ENCODE results near the gene TNN. TPM values are rescaled to one million over a fixed set of nuclear protein-coding genes. Genes with fewer than 3 reads are reported as not detected.

TNN gene
- total RNA-seq, 1 donor from 2014 or later, result 0.25 TPM

- H3K4me3 Mint-ChIP-seq (ENCODE audit: unreplicated experiment), result no peak overlapping the region
- no peak overlapping the region for H3K27ac Mint-ChIP-seq (ENCODE audit: unreplicated experiment)
- H3K36me3 Mint-ChIP-seq (ENCODE audit: low read depth), result no peaks in the 10 kb centered on the region
Observed at GRCh38 chr1:175129644-175129996, 62.0 kb downstream of the TNN start.

GRCh38 chr1:175129997-175130648 lies 62.5 kb downstream of the TNN start:
- Mint-ChIP-seq H3K9me3 (ENCODE audit: low read depth) (peaks cover 2% of the 10 kb centered on the region), H3K4me1 (ENCODE audit: low read depth) (peaks cover 38% of the 10 kb centered on the region), H3K36me3 (ENCODE audit: low read depth) (no peaks in the 10 kb centered on the region), H3K27me3 (ENCODE audit: low read depth) (no peaks in the 10 kb centered on the region), H3K27ac (ENCODE audit: unreplicated experiment) (no peak overlapping the region), H3K4me3 (ENCODE audit: unreplicated experiment) (no peak overlapping the region)
- no peak for DNase-seq (ENCODE audit: low spot score)
- no peak for TF ChIP-seq CTCF (IDR thresholded peaks at IDR 0.05)

More at GRCh38 chr1:175129644-175129996, 62.0 kb downstream of the TNN start:
- DNase-seq (ENCODE audit: low spot score), result no peak
- peaks cover 2% of the 10 kb centered on the region for H3K9me3 Mint-ChIP-seq (ENCODE audit: low read depth)
- H3K4me1 Mint-ChIP-seq (ENCODE audit: low read depth), result peaks cover 38% of the 10 kb centered on the region
- no peaks in the 10 kb centered on the region for H3K27me3 Mint-ChIP-seq (ENCODE audit: low read depth)
- TF ChIP-seq CTCF (IDR thresholded peaks at IDR 0.05), result no peak

- H3K4me1 Mint-ChIP-seq (ENCODE audit: low read depth), result peaks cover 38% of the 10 kb centered on the region
- H3K27ac Mint-ChIP-seq (ENCODE audit: unreplicated experiment), result no peak overlapping the region
- no peak for DNase-seq (ENCODE audit: low spot score)
- no peak overlapping the region for H3K4me3 Mint-ChIP-seq (ENCODE audit: unreplicated experiment)
- no peaks in the 10 kb centered on the region for H3K27me3 Mint-ChIP-seq (ENCODE audit: low read depth)
- H3K36me3 Mint-ChIP-seq (ENCODE audit: low read depth), result no peaks in the 10 kb centered on the region
- TF ChIP-seq CTCF (IDR thresholded peaks at IDR 0.05), result no peak
- H3K9me3 Mint-ChIP-seq (ENCODE audit: low read depth), result peaks cover 2% of the 10 kb centered on the region
Observed at GRCh38 chr1:175130649-175131045, 63.0 kb downstream of the TNN start.

- no peak for TF ChIP-seq CTCF (IDR thresholded peaks at IDR 0.05)
- Mint-ChIP-seq H3K36me3 (ENCODE audit: low read depth) (no peaks in the 10 kb centered on the region), H3K4me1 (ENCODE audit: low read depth) (peaks cover 38% of the 10 kb centered on the region), H3K9me3 (ENCODE audit: low read depth) (peaks cover 2% of the 10 kb centered on the region), H3K27ac (ENCODE audit: unreplicated experiment) (peak overlapping the region; percentile 66), H3K27me3 (ENCODE audit: low read depth) (peaks cover 3% of the 10 kb centered on the region), H3K4me3 (ENCODE audit: unreplicated experiment) (no peak overlapping the region)
- no peak for DNase-seq (ENCODE audit: low spot score)
Observed at GRCh38 chr1:175131095-175131494, 63.5 kb downstream of the TNN start.

- Mint-ChIP-seq H3K36me3 (ENCODE audit: low read depth) (no peaks in the 10 kb centered on the region), H3K27me3 (ENCODE audit: low read depth) (peaks cover 10% of the 10 kb centered on the region), H3K9me3 (ENCODE audit: low read depth) (peaks cover 2% of the 10 kb centered on the region), H3K27ac (ENCODE audit: unreplicated experiment) (peak overlapping the region; percentile 76), H3K4me3 (ENCODE audit: unreplicated experiment) (no peak overlapping the region), H3K4me1 (ENCODE audit: low read depth) (peaks cover 38% of the 10 kb centered on the region)
- no peak for TF ChIP-seq CTCF (IDR thresholded peaks at IDR 0.05)
- DNase-seq (ENCODE audit: low spot score), result no peak
Observed at GRCh38 chr1:175132436-175132835, 64.8 kb downstream of the TNN start.
